ENCODE results near the gene ACOT11. TPM values are rescaled to one million over a fixed set of nuclear protein-coding genes. Genes with fewer than 3 reads are reported as not detected.

ACOT11 gene
- total RNA-seq, 1 experiment from 2014 or later: 25.7 TPM

- TF ChIP-seq EZH2 (IDR thresholded peaks at IDR 0.05; ENCODE audit: low read depth): no peak
- TF ChIP-seq CTCF (conservative IDR thresholded peaks at IDR 0.05): no peak
- no peak overlapping the region for H3K4me3 ChIP-seq
- POLR2A ChIA-PET (ENCODE audit: unreplicated experiment): no interaction called here
- no peaks in the 10 kb centered on the region for H4K20me1 ChIP-seq (ENCODE audit: insufficient read depth)
- H2AFZ ChIP-seq: no peak overlapping the region
- no peak for DNase-seq
- H3K79me2 ChIP-seq (ENCODE audit: low read depth): no peaks in the 10 kb centered on the region
- CTCF ChIA-PET: interaction anchor here (0.6 kb wide), 1 partner anchor 245 kb away, joined by 3 read pairs; no protein-coding TSS in a partner anchor
- intact Hi-C loops (cut with micrococcal nuclease; ENCODE audit: unreplicated experiment): no loop called here
- peaks cover 24% of the 10 kb centered on the region for H3K27me3 ChIP-seq (ENCODE audit: insufficient read depth, low read depth)
- H3K4me2 ChIP-seq: no peak overlapping the region
- no peak overlapping the region for H3K27ac ChIP-seq
- H3K4me1 ChIP-seq (replicated peaks; ENCODE audit: insufficient read depth): no peaks in the 10 kb centered on the region
- H3K36me3 ChIP-seq (ENCODE audit: low read depth): no peaks in the 10 kb centered on the region
- H3F3A ChIP-seq (ENCODE audit: insufficient read depth, low read depth): no peaks in the 10 kb centered on the region
- H3K9me3 ChIP-seq (ENCODE audit: insufficient read depth, low read depth): no peaks in the 10 kb centered on the region
- BruUV-seq (replicated peaks): no TSS peak
- H3K9me2 ChIP-seq (ENCODE audit: insufficient read depth): no peaks in the 10 kb centered on the region
These were observed 101.3 kb downstream of the ACOT11 start for GRCh38 chr1:54649130-54649898.

GRCh38 chr1:54649921-54650320 lies 101.9 kb downstream of the ACOT11 start:
- Histone ChIP-seq H3K4me3 (no peak overlapping the region), H2AFZ (no peak overlapping the region), H3K4me1 (replicated peaks; ENCODE audit: insufficient read depth) (no peaks in the 10 kb centered on the region), H4K20me1 (ENCODE audit: insufficient read depth) (no peaks in the 10 kb centered on the region), H3K9me2 (ENCODE audit: insufficient read depth) (no peaks in the 10 kb centered on the region), H3K36me3 (ENCODE audit: low read depth) (no peaks in the 10 kb centered on the region), H3K79me2 (ENCODE audit: low read depth) (no peaks in the 10 kb centered on the region), H3K27ac (no peak overlapping the region), H3F3A (ENCODE audit: insufficient read depth, low read depth) (no peaks in the 10 kb centered on the region), H3K4me2 (no peak overlapping the region), H3K27me3 (ENCODE audit: insufficient read depth, low read depth) (peaks cover 24% of the 10 kb centered on the region), H3K9me3 (ENCODE audit: insufficient read depth, low read depth) (no peaks in the 10 kb centered on the region)
- DNase-seq: no peak
- CTCF ChIA-PET: interaction anchor here (0.6 to 0.7 kb wide), 2 partner anchors 157 to 246 kb away, joined by 3 to 4 read pairs; no protein-coding TSS in a partner anchor
- POLR2A ChIA-PET (ENCODE audit: unreplicated experiment): no interaction called here
- TF ChIP-seq EZH2 (IDR thresholded peaks at IDR 0.05; ENCODE audit: low read depth) (no peak), CTCF (conservative IDR thresholded peaks at IDR 0.05) (no peak)
- BruUV-seq (replicated peaks): no TSS peak
- intact Hi-C loops (cut with micrococcal nuclease; ENCODE audit: unreplicated experiment): no loop called here

- CTCF ChIA-PET: interaction anchor here (0.6 to 0.7 kb wide), 2 partner anchors 157 to 246 kb away, joined by 3 to 4 read pairs; no protein-coding TSS in a partner anchor
- no peak for DNase-seq
- TF ChIP-seq EZH2 (IDR thresholded peaks at IDR 0.05; ENCODE audit: low read depth): no peak
- TF ChIP-seq CTCF (conservative IDR thresholded peaks at IDR 0.05): no peak
- H2AFZ ChIP-seq: no peak overlapping the region
- H3K4me1 ChIP-seq (replicated peaks; ENCODE audit: insufficient read depth): no peaks in the 10 kb centered on the region
- H3K27me3 ChIP-seq (ENCODE audit: insufficient read depth, low read depth): peaks cover 24% of the 10 kb centered on the region
- no peak overlapping the region for H3K4me2 ChIP-seq
- no peaks in the 10 kb centered on the region for H3K79me2 ChIP-seq (ENCODE audit: low read depth)
- H3K36me3 ChIP-seq (ENCODE audit: low read depth): no peaks in the 10 kb centered on the region
- POLR2A ChIA-PET (ENCODE audit: unreplicated experiment): no interaction called here
- no peaks in the 10 kb centered on the region for H4K20me1 ChIP-seq (ENCODE audit: insufficient read depth)
- H3K9me2 ChIP-seq (ENCODE audit: insufficient read depth): no peaks in the 10 kb centered on the region
- H3F3A ChIP-seq (ENCODE audit: insufficient read depth, low read depth): no peaks in the 10 kb centered on the region
- BruUV-seq (replicated peaks): no TSS peak
- H3K27ac ChIP-seq: no peak overlapping the region
- no peaks in the 10 kb centered on the region for H3K9me3 ChIP-seq (ENCODE audit: insufficient read depth, low read depth)
- intact Hi-C loops (cut with micrococcal nuclease; ENCODE audit: unreplicated experiment): no loop called here
- H3K4me3 ChIP-seq: no peak overlapping the region
These were observed 102.4 kb downstream of the ACOT11 start for GRCh38 chr1:54650417-54650816.

All from PC-9 (cell line).